ENCODE results near the gene NBPF3.
"Not testable (repeated sequence)": the region's sequence is repeated elsewhere in the genome, so short reads cannot be mapped to it uniquely, and the experiment has no call there.

The NBPF3 gene

GRCh38 chr1:21439721-21440629 is at the start of gene NBPF3:
Gene NBPF3, plus strand, starts transcription at chr1:21440137. Its CDS starts 4,950 bp downstream, at chr1:21445087.
- DNase-seq = peak; percentile 80

GRCh38 chr1:21391497-21391896 is 48.4 kb upstream of the NBPF3 start:
- no peak for DNase-seq

- no peak for DNase-seq
These were observed 47.2 kb upstream of the NBPF3 start for GRCh38 chr1:21392587-21393263.

GRCh38 chr1:21396516-21396915 is 43.4 kb upstream of the NBPF3 start:
- no peak for DNase-seq

GRCh38 chr1:21397813-21398188 is 42.1 kb upstream of the NBPF3 start:
- DNase-seq = peak; percentile 32

- not testable (repeated sequence) for DNase-seq
These were observed 38.1 kb upstream of the NBPF3 start for GRCh38 chr1:21401726-21402346.

- DNase-seq = no peak
These were observed 33.3 kb upstream of the NBPF3 start for GRCh38 chr1:21406659-21407058.

- not testable (repeated sequence) for DNase-seq
These were observed 30.0 kb upstream of the NBPF3 start for GRCh38 chr1:21409897-21410296.

- no peak for DNase-seq
These were observed 25.9 kb upstream of the NBPF3 start for GRCh38 chr1:21414015-21414414.

GRCh38 chr1:21420378-21420777 is 19.6 kb upstream of the NBPF3 start:
- not testable (repeated sequence) for DNase-seq

- not testable (repeated sequence) for DNase-seq
These were observed 18.6 kb upstream of the NBPF3 start for GRCh38 chr1:21421307-21421706.

GRCh38 chr1:21427798-21428480 is 12.0 kb upstream of the NBPF3 start:
- DNase-seq = not testable (repeated sequence)

GRCh38 chr1:21428481-21429073 is 11.4 kb upstream of the NBPF3 start:
- DNase-seq = not testable (repeated sequence)

- not testable (repeated sequence) for DNase-seq
These were observed 10.7 kb upstream of the NBPF3 start for GRCh38 chr1:21429210-21429609.

GRCh38 chr1:21430875-21431274 is 9.1 kb upstream of the NBPF3 start:
- not testable (repeated sequence) for DNase-seq

GRCh38 chr1:21434394-21434793 is 5.5 kb upstream of the NBPF3 start:
- DNase-seq = no peak

- DNase-seq = no peak
These were observed 4.1 kb upstream of the NBPF3 start for GRCh38 chr1:21435646-21436487.

GRCh38 chr1:21436488-21437340 is 3.2 kb upstream of the NBPF3 start:
- DNase-seq = no peak

- DNase-seq = no peak
These were observed 2.6 kb upstream of the NBPF3 start for GRCh38 chr1:21437341-21437640.

GRCh38 chr1:21438646-21439312 is 1.2 kb upstream of the NBPF3 start:
- DNase-seq = not testable (repeated sequence)
